ENCODE results near the gene NMT1.

The NMT1 gene

DNA sequence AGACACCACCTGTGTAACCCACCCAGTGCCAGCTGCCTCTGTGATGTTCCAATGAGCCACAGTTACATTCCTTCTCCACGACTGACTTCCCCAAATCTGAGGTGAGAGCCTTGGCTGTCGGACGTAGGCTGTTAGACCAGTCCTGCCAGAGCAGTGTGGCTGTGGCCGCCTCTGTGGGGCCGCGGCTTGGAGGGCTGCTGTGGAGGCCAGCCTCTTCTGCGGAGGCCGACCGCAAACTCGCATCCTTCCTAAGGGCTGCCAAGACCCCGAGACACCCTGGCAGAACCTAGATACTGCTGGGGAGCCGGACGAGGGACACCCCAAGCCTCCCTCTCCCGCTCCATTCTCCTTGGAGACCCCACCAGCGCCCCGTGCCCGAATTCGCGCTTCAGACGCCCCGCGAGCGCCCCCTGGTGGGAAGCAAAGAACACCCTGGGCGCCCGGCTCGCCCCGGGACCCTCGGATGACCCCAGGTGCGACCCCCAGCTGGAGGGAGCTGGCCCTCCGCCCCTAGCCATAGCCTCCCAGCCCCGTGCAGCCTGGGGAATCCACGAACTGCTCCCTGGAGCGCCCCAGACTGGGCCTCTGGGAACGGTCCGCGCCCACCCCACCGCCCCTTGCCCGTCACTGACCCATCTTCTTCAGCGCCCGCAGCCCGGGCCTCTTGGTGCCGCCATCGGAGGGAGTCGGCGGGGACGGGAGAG is 70.7 kb downstream of the NMT1 start (continued):
- TF ChIP-seq ZNF571 (tag by site-specific recombination; IDR thresholded peaks at IDR 0.05) (no peak), SP3 (tag by site-specific recombination; IDR thresholded peaks at IDR 0.05) (no peak), ZNF747 (tag by site-specific recombination; IDR thresholded peaks at IDR 0.05) (no peak), ZNF341 (tag by site-specific recombination; IDR thresholded peaks at IDR 0.05; ENCODE audit: low read depth) (no peak), ZNF488 (tag by site-specific recombination; IDR thresholded peaks at IDR 0.05) (no peak), ZNF133 (tag by site-specific recombination; IDR thresholded peaks at IDR 0.05) (no peak), ZSCAN5A (tag by site-specific recombination; IDR thresholded peaks at IDR 0.05) (peak; percentile 88), ZNF776 (tag by site-specific recombination; IDR thresholded peaks at IDR 0.05; ENCODE audit: borderline replicate concordance) (no peak), MZF1 (tag by site-specific recombination; IDR thresholded peaks at IDR 0.05; ENCODE audit: borderline replicate concordance) (no peak), FEZF1 (tag by site-specific recombination; IDR thresholded peaks at IDR 0.05) (no peak), ZFHX2 (tag by site-specific recombination; conservative IDR thresholded peaks at IDR 0.05) (no peak), ZNF558 (tag by site-specific recombination; IDR thresholded peaks at IDR 0.05) (no peak), ZNF10 (tag by site-specific recombination; IDR thresholded peaks at IDR 0.05) (no peak), ZNF624 (tag by site-specific recombination; IDR thresholded peaks at IDR 0.05) (no peak), SETDB1 (IDR thresholded peaks at IDR 0.05; ENCODE audit: insufficient read length, low read length) (no peak), KLF10 (tag by site-specific recombination; IDR thresholded peaks at IDR 0.05) (no peak), ZNF354C (tag by site-specific recombination; IDR thresholded peaks at IDR 0.05; ENCODE audit: borderline replicate concordance, low read depth) (no peak), ZNF140 (tag by site-specific recombination; IDR thresholded peaks at IDR 0.05) (no peak), KLF17 (tag by site-specific recombination; IDR thresholded peaks at IDR 0.05) (no peak), ZBTB17 (tag by site-specific recombination; IDR thresholded peaks at IDR 0.05) (peak; percentile 41; the same call in 1 of the 2 replicates), ZNF768 (tag by site-specific recombination; IDR thresholded peaks at IDR 0.05) (no peak), ZNF311 (tag by site-specific recombination; IDR thresholded peaks at IDR 0.05; ENCODE audit: borderline replicate concordance) (no peak), ZNF175 (tag by site-specific recombination; IDR thresholded peaks at IDR 0.05) (no peak), BCL6B (tag by site-specific recombination; IDR thresholded peaks at IDR 0.05) (no peak), ZNF777 (tag by site-specific recombination; IDR thresholded peaks at IDR 0.05; ENCODE audit: borderline replicate concordance) (no peak)
- TF ChIP-seq, protein P1, sequence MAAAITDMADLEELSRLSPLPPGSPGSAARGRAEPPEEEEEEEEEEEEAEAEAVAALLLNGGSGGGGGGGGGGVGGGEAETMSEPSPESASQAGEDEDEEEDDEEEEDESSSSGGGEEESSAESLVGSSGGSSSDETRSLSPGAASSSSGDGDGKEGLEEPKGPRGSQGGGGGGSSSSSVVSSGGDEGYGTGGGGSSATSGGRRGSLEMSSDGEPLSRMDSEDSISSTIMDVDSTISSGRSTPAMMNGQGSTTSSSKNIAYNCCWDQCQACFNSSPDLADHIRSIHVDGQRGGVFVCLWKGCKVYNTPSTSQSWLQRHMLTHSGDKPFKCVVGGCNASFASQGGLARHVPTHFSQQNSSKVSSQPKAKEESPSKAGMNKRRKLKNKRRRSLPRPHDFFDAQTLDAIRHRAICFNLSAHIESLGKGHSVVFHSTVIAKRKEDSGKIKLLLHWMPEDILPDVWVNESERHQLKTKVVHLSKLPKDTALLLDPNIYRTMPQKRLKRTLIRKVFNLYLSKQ (tag by site-specific recombination; IDR thresholded peaks at IDR 0.05; ENCODE audit: borderline replicate concordance) = no peak
- TF ChIP-seq, protein P2, sequence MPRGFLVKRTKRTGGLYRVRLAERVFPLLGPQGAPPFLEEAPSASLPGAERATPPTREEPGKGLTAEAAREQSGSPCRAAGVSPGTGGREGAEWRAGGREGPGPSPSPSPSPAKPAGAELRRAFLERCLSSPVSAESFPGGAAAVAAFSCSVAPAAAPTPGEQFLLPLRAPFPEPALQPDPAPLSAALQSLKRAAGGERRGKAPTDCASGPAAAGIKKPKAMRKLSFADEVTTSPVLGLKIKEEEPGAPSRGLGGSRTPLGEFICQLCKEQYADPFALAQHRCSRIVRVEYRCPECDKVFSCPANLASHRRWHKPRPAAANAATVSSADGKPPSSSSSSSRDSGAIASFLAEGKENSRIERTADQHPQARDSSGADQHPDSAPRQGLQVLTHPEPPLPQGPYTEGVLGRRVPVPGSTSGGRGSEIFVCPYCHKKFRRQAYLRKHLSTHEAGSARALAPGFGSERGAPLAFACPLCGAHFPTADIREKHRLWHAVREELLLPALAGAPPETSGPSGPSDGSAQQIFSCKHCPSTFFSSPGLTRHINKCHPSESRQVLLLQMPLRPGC (tag by site-specific recombination; IDR thresholded peaks at IDR 0.05) = no peak
- TF ChIP-seq, protein P3, sequence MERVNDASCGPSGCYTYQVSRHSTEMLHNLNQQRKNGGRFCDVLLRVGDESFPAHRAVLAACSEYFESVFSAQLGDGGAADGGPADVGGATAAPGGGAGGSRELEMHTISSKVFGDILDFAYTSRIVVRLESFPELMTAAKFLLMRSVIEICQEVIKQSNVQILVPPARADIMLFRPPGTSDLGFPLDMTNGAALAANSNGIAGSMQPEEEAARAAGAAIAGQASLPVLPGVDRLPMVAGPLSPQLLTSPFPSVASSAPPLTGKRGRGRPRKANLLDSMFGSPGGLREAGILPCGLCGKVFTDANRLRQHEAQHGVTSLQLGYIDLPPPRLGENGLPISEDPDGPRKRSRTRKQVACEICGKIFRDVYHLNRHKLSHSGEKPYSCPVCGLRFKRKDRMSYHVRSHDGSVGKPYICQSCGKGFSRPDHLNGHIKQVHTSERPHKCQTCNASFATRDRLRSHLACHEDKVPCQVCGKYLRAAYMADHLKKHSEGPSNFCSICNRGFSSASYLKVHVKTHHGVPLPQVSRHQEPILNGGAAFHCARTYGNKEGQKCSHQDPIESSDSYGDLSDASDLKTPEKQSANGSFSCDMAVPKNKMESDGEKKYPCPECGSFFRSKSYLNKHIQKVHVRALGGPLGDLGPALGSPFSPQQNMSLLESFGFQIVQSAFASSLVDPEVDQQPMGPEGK (tag by site-specific recombination; IDR thresholded peaks at IDR 0.05) = peak; percentile 72

Data from HEK293 (cell line).